Endometrial microvascular endothelial cells (primary cell): Measurements from ENCODE around the gene RPUSD3. TPM values are rescaled to one million over a fixed set of nuclear protein-coding genes. Genes with fewer than 3 reads are reported as not detected.

Experiments used
- total RNA-seq: library from RNA; depleted of rRNA; stranded (reverse); fragments of >200 nt; gene quantifications from one replicate; pipeline ENCODE4 v1.2.3, GENCODE V29; 2015; ENCODE audit errors: inconsistent ontology term

The RPUSD3 gene
- total RNA-seq, 1 donor from 2014 or later = 53.1 TPM

Other genes starting within 250 kb of the RPUSD3 start
- 48.1 TPM for gene MTMR14, start 194.5 kb downstream of the RPUSD3 start, total RNA-seq
- not detected for gene CPNE9, start 140.2 kb downstream of the RPUSD3 start, total RNA-seq
- gene BRPF1, start 112.3 kb downstream of the RPUSD3 start, total RNA-seq = 16.2 TPM
- 18.7 TPM for gene OGG1, start 94.1 kb downstream of the RPUSD3 start, total RNA-seq
- gene CAMK1, start 74.1 kb downstream of the RPUSD3 start, total RNA-seq = 38.9 TPM
- 83.3 TPM for gene TADA3, start 51.5 kb downstream of the RPUSD3 start, total RNA-seq
- 375 TPM for gene ARPC4, start 50.9 kb downstream of the RPUSD3 start, total RNA-seq
- gene TTLL3, start 33.7 kb downstream of the RPUSD3 start, total RNA-seq = 10.9 TPM
- gene CIDEC, start 36.2 kb upstream of the RPUSD3 start, total RNA-seq = not detected
- 51.5 TPM for gene JAGN1, start 46.6 kb upstream of the RPUSD3 start, total RNA-seq
- 0.28 TPM for gene IL17RE, start 58.8 kb upstream of the RPUSD3 start, total RNA-seq
- 20.3 TPM for gene IL17RC, start 73.1 kb upstream of the RPUSD3 start, total RNA-seq
- 28.0 TPM for gene CRELD1, start 89.8 kb upstream of the RPUSD3 start, total RNA-seq
- 0.93 TPM for gene PRRT3, start 108.4 kb upstream of the RPUSD3 start, total RNA-seq
- 78.1 TPM for gene EMC3, start 142.8 kb upstream of the RPUSD3 start, total RNA-seq
- 71.3 TPM for gene FANCD2, start 182.4 kb upstream of the RPUSD3 start, total RNA-seq